Lower leg skin (tissue), 3 donors: ENCODE results near the gene MAEA.

Source experiments
- POLR2A ChIP-seq, 2 donors: fragments of 450-650 bp; IDR thresholded peaks; one replicate each; pipeline ENCODE4 v1.6.1; 2016 to 2017; ENCODE audit warnings: antibody characterized with exemption in 2 of 2, mild to moderate bottlenecking in 1 of 2, moderate library complexity in 1 of 2
- TF ChIP-seq, protein P1 (sequence below), 3 donors: fragments of 450-650 bp; IDR thresholded peaks; one replicate each; pipeline ENCODE4 v1.5.1; 2016; ENCODE audit warnings: antibody characterized with exemption in 3 of 3, mild to moderate bottlenecking in 3 of 3, moderate library complexity in 2 of 3

DNA sequence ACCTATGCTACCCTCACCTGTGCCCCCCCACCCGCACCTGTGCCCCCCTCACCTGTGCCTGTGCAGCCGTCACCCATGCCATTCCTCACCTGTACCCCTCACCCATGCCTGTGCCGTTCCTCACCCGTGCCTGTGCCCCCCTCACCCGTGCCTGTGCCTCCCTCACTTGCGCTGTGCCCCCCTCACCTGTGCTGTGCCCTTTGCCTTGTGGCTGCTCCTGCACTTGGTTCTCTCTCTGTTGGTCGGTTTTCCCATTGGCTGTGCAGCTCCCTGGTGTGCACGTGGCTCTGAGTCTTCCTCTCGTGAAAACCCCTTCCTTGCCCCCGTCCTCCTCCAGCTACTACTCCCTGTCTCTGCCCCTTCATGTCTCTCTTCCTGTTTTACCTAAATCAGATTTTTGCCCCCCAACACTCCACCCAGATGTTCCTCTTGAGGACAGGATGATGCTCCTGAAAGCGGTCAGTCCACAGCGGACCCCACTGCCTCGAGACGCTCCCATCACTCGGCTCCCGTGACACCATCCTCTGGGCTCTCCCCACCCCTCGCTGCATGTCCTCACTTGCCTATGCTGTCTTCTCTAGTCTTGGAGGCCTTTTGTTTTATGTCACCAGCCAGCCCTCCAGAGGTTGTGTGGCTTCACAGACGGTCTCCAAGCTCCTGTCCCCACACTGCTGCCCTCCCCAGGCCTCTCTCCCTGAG, 6.8 kb downstream of the MAEA start:
- TF ChIP-seq, protein P1, sequence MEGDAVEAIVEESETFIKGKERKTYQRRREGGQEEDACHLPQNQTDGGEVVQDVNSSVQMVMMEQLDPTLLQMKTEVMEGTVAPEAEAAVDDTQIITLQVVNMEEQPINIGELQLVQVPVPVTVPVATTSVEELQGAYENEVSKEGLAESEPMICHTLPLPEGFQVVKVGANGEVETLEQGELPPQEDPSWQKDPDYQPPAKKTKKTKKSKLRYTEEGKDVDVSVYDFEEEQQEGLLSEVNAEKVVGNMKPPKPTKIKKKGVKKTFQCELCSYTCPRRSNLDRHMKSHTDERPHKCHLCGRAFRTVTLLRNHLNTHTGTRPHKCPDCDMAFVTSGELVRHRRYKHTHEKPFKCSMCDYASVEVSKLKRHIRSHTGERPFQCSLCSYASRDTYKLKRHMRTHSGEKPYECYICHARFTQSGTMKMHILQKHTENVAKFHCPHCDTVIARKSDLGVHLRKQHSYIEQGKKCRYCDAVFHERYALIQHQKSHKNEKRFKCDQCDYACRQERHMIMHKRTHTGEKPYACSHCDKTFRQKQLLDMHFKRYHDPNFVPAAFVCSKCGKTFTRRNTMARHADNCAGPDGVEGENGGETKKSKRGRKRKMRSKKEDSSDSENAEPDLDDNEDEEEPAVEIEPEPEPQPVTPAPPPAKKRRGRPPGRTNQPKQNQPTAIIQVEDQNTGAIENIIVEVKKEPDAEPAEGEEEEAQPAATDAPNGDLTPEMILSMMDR (IDR thresholded peaks at IDR 0.05): no peak
- no peak for TF ChIP-seq POLR2A (IDR thresholded peaks at IDR 0.05)
